Inferior parietal cortex (tissue), 1 donor: Measurements from ENCODE around the gene ADCY6.

Source experiments
- DNase-seq: peaks from one replicate; pipeline ENCODE4 v3.0.0-alpha.2; 2016; ENCODE audit errors: extremely low spot score

ADCY6 gene

DNA sequence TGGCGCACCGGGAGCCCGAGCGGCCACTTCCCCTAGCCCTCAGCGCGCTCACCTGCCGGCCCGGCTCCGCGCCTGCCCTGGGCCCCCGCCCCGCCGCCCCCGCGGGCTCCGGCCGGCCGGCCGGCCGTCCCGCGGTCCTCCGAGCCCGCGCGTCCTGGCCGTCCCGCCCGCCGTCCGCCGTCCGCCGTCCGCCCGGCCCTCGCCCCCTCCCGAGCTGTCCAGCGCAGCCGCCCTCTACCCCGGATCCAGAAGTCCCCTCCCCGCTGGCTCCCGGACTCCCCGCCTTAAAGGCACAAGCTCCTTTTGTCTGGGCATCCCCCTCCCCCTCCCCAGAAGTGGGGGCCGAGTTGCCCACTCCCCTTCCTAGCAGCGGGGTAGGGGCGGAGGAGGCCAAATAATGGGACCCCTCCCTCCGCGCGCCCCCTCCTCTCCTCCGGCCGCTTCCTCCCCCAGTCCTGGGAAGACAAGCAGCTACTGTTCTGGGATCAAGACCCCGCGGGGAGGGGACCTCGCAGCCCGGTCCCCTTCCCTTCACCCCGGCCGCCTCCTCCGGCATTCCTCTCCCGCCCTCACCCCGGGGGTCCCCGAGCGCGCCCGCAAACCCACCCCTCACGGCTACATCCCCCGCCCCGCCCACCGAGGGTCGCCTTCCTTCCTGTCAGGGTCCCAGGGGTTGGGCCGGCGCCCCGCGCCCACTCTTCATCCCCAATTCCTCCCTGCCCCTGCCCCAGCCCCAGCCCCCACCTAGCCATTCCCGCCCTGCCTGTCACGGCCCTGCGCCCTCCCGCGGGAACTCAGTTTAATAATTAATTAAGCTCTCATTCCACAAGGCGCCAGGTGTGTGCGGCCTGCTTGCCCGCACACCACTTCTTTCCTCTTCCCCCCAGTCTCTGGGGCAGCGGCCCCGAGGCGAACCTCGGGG, at the start of gene ADCY6:
TSS of gene ADCY6 (minus strand) at position 236 of the 922 bp plus-strand sequence. CDS start 5,655 bp downstream, outside the sequence.
- peak; percentile 35 for DNase-seq

DNA sequence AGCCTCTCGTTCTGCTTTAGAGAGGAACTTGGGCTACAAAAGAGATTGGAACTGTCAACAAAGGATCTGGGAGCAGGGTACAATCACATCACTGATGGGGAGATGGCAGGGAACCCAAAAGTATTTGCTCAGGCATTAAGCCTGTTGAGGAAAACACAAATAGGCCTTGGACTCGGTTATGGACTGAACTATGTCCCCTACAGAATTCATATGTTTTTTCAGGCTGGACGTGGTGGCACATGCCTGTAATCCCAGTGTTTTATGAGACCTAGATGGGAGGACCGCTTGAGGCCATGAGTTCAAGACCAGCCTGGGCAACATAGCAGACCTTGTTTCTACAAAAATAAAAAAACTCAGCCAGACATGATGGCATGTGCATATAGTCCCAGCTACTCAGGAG, 49.2 kb upstream of the ADCY6 start:
- no peak for DNase-seq

DNA sequence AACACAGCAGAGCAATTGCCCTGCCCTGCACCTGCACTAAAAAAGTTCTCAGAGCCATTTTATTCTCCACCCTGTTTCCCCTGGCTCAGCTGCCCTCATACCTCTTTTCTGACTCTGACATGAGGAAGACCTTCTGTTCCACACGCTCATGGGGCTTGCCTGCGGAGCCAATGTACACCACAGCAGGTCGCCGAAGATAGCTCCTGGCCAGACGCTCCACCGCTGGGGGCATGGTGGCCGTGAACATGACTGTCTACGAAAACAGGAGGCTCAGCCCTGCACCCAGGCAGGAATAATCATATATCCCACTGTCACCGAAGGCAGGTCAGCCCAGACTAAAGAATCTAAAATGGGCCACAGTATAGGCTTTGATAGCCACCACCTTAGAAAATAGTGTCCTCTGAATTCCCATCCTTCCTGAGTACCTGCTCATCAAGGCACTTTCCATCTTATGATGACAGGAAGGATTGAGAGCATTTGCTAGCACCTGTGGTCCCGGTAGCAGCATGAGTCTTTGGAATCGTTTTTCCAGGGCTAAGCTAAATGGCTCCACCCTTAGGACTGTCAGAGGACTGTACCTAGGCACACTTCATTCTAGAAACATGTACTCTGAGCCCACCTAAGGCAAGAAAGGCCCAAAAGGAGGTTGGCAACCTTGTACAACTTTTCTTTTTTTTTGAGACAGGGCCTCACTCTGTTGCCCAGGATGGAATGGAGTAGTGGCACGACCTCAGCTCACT, 43.6 kb upstream of the ADCY6 start:
- no peak for DNase-seq

DNA sequence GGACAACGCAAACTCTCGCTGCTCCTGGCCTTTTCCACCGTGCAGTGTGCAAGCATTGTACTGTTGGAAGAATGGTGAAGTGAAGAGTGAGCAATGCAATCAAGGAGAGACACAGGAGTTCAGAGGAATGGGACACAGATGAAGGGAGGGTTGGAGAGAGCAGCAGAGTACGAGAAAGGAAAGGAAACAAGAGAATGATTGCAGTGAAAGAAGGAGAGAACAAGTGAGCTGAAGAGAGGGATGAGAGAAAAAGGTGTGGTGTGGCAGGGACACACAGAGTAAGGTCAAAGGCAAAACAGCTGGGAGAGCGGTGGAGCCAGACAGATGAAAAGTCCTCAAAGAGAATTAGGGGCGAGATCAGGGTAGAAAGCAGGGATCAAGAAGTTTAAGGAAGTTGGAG, 42.4 kb upstream of the ADCY6 start:
- no peak for DNase-seq

DNA sequence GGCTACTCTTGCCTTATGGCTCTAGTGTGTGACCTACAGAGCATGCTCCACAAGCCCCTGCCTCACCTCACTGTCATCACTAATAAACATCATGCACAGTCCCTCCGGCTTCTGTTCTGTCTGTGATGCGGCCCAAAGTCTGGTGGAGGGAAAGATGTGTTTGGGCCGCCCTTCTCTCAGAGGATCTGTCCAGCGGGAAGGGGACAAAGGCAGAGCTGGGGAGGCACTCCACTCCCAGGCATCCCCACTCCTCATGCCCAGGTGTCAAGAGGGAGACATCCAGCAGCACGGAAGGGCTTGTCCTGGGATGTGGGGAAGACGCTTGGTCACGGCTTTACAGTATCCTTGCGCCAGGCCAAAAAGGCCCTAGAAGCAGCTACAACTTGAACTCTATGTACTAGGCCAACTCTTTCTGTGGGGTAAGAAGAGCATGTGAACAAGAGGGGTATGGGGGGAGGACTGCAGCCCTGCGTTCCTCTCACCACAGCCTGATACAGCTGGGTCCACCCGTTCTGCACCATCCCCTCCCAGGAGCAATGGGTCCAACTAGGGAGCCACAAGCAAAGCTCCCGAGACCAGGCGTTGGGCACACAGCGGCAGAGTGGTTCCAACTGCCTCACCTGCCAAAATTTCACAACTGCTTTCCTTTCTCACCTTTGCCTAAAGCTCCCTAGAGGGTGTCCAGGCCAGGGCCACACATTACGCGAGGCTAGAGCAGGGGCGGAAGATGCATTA, 40.1 kb upstream of the ADCY6 start:
- no peak for DNase-seq

DNA sequence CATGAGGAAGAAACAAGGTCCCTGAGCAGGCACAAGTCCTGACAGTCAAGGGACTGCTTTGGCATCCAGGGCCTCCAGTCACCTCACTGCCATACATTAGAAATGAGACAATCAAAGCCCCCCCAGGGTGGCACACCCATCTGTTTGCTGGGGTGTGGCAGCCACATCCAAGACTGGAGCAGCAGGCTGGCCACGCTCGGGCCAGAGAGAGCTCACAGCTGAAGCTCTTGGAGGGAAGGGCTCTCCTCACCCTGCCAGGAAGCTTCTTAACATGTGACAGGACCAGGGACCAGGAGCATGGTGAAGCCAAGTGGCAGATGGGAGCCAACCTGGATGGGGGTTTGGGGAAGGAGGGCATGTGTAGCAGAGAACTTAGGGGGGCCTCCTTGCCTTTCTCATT, 39.4 kb upstream of the ADCY6 start:
- no peak for DNase-seq

DNA sequence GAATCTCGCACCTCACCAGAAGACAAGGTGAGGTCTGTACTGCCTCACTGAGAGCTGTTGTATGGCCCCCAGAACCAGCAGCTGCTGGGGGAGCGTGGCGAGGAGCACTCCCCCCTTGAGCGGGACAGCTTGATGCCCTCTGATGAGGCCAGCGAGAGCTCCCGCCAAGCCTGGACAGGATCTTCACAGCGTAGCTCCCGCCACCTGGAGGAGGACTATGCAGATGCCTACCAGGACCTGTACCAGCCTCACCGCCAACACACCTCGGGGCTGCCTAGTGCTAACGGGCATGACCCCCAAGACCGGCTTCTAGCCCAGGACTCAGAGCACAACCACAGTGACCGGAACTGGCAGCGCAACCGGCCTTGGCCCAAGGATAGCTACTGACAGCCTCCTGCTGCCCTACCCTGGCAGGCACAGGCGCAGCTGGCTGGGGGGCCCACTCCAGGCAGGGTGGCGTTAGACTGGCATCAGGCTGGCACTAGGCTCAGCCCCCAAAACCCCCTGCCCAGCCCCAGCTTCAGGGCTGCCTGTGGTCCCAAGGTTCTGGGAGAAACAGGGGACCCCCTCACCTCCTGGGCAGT, 38.7 kb upstream of the ADCY6 start:
- DNase-seq, result no peak

DNA sequence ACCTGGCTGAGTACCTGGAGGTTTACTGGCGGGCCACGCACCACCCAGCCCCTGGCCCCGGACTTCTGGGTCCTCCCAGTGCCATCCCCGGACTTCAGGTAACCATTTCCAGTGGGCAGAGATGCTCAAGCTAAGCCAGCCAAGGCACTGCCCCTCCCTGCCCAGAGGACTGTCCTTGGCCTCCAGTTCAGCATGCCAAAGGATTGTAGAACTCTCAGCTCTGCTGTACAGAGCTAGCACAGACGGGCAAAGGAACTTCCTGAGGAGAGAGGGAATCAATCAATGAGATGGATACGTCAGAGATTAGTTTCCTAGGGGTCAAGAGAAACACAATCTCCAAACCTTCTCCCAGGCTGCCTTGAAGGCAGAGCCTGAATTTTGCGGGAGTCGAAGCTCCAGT, 38.1 kb upstream of the ADCY6 start:
- no peak for DNase-seq

DNA sequence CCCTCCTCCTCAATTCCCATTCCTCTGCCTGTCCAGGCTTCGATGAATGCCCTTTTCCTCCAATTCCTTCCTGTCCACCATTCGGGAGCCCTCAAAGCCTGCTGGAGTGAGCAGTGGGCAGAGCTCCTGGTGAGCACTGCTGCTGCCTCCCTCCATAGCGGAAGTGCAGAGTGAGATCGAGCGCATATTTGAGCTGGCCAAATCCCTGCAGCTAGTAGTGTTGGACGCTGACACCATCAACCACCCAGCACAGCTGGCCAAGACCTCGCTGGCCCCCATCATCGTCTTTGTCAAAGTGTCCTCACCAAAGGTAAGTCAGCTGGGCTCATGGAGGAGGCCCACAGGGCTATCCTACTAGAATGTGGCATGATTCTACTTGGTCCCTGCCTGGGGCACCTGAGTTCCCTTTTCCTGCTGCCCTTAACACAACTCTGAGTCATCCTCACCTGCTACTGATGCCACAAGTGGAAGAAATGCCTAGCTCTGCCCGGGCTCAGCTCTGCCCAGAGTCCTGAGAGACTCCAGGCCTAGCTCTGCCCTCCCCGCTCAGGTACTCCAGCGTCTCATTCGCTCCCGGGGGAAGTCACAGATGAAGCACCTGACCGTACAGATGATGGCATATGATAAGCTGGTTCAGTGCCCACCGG, 37.4 kb upstream of the ADCY6 start:
- no peak for DNase-seq

DNA sequence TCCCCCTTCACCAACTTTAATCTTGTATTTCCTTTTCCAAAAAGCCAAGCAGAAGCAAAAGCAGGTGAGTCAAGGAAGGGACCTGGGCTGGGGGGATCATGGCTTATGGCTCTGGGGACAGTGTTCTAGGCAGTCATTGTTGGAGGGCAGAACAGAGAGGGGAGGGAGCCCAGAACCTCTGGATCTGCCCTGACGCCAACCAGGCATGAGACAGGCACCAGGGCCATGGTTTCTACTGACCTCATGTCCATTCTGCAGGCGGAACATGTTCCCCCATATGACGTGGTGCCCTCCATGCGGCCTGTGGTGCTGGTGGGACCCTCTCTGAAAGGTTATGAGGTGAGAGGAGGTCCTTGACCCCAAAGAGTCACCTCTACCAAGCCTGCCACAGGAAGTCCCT, 36.0 kb upstream of the ADCY6 start:
- no peak for DNase-seq

DNA sequence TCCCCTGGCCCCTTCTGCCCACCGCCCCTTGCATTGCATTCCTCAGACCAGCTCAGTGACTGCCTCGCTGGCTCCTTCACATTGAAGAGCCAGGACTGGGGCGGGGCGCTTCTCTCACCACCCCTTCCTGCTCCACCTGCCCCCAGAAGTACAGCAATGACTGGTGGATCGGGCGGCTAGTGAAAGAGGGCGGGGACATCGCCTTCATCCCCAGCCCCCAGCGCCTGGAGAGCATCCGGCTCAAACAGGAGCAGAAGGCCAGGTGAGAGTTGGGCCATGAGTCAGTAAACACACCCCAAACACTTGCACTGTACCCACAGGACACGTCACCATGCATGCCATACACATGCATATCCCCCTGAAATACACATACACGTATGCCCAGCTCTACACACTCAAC, 35.2 kb upstream of the ADCY6 start:
- DNase-seq, result no peak

DNA sequence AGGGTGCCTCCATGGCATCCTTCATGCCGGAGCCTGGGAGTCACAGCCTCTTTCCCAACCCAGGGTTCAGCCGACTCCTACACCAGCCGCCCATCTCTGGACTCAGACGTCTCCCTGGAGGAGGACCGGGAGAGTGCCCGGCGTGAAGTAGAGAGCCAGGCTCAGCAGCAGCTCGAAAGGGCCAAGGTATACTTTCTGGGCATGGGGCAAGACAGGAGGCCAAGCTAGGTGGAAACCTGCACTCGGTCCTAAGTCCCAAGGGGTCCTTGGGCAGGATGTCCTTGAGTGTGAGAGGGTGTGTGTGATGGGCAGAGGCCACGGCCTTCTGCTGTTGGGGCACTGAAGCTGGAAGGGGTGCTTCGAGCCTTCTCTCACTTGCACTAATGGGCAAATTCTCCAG, 34.4 kb upstream of the ADCY6 start:
- no peak for DNase-seq

DNA sequence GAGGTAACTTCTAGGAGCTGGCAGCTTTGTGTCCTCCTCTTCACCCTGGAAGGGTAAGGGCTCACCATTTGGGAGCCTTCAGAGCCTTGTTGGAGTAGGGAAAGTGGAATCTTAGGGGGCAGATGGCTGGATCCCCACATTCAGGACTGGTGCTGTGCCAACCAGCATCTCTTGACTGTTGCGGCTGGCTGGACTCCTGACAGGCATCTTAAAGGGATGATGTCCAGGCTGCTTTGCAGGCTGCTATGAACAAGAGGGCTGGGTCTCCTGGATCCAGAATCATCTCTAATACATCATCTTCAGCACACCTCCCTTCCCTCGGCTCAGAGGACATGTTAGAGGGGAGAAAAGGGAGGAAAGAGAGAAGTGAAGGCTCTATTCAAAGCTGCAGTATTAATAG, 33.8 kb upstream of the ADCY6 start:
- no peak for DNase-seq

DNA sequence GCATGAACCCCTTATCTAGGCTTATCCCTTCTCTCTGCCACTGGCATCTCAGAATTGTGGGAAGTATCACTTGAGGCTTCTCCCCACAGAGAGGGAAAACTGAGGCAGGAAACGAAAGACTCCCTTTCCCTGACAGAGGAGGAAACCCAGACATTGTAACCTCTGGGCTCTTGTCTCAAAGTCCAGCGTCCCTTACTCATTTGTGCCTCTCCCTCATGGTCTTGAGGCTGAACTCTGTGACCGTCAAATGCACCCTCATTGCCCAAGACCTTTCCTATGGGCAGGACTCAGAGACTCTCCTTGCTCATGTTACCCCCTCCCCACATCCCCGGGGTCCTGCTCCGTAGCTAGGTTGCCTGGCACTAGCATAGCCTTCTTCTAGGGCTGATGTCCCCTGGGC, 33.2 kb upstream of the ADCY6 start:
- DNase-seq, result no peak

DNA sequence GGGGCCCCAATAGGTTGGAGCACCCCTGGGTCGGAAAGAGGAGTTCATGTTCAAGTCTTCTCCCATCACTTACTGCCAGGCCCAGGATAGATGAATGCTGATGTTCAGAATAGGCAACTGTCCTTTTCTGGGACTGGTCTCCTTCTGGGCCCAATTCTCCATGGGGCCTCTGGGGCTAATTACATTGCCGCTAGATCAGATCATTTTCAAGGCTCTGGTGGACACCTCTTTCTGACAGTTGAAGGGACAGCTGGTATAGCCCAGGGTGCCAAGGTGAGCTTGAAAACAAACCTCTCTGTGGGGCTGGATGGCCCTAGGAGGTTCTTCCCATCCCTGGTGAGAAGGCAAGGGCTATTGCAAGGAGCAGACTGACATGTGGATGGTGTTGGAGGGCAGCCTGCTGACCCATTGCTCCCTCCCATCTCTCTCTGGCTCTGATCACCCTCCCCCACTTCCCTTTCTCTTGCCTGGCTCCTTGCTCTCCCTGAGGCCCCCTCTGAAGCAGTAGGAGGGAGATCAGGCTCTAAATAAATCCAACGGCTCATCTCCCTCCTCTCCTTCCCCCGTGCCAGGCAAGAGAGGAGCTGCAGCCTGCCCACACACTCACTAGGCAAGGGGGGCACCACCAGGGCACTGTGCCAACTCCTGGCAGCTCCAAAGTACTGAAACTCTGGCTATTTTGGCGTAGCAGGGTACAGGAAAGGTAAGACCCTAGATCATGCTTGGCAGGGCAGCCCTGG, 31.3 kb upstream of the ADCY6 start:
- no peak for DNase-seq

DNA sequence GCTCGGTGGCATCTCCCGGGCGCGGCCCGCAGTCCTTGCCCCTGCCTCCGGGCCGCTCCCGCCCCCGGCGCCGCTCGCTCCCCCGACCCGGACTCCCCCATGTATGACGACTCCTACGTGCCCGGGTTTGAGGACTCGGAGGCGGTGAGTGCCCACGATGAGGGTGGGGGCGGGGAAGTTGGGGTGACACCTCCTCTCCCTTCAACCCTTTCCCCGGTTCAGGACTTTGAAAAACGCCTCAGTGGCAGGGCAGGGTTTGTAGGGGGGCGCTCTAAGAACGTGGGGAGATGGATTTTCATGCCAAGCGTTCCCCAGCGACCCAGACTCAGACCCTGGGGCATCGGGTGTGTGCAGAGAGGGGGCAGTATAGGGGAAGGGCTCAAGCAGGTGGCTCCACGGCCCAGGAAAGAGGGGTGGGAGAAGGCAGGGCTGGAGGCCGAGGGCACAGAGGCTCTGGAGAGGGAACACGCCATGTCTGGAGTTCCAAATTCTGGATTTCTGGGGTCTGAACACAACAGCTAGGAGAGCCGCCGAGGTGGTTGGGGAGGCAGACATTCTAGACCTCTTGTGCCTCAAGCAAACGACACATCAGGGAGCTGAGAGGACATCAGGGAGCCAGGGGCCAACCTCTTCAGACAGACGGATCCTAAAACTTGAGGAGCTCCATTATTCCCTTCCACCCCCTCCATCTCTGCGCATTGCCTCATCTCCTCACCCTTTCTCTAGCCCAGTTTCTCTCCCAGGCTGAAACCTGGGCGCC, 30.1 kb upstream of the ADCY6 start:
- DNase-seq, result no peak

DNA sequence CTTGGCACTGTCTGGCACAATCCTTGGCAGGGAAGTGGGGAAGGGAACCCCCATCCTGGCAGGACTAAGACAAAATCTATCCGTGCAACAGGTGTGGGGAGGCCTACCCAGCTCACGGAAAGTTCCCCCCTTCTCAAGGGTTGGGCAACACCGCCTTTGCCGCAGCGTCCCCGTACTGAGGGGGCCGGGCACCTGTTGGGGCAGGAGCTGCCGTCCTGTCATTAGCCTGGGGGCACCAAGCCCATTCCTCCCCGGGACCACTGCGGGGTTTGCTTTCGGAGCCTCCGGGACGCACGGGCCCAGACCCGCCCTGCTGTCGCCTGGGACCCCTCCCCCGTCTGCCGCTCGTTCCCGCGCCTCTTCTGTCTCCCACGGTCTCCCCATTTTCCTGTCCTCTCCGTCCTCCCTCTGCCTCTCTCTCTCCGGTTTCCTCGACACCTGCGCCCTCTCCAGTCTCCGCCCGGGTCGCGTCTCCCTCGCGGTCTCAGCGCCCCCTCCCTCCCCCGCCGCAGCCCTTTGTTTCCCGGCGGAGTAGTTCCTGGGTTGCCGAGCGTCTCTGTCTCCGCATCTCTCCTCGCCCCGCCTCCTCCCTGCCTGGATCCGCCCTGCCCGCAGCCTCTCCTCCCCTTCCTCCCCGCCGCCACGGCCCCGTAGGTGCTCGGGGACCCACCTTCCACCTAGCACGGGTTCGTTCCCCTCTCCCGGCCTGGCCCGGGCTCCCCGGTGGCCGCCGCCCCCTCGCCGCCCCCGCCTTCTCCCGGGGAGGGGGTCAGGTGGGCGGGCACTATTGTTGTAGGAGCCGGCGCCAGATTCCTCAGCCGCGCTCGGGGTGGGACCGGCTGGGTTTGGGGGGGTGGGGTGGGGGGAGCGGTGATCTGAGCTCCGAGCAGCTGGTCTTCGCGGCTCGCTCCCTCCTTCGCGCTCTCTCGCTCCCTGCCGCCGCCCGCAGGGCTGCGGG, 29.3 kb upstream of the ADCY6 start, which contains the start of gene CACNB3:
TSS of gene CACNB3 (plus strand) at position 624 of the 958 bp plus-strand sequence. CDS start 434 bp downstream, outside the sequence.
- DNase-seq, result peak; percentile 33

DNA sequence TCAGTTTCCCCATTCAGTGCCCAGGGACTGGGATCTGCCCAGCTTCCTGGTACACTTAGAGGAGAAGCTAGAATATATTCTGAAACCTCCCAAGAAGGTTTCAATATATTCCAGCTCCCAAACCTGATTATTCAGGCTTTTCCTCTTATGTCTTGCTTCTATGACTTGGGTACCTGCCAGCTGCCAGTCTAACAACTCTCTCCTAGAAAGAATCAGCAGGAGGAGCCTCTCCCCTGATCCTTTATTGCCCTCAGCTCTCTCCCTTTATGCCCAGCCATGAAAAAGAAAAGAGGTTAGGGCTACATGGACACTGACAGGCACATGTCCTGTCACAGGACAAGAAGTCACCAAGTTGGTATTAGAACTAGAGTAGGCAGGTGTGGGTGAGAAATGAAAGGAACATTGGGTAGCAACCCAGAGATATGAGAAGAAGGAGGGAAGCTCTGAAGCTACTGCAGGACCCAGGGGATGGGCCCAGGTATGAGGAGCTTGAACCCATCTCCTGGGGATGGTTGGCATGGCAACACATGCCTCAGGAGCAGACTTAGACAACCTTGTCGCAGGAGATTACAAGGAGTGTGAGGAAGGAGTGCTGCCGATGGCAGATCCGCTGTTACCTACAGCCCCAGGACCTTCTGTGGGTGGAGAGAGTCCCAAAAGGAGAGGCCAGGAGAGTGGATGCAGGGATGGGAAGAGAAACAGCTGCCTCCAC, 27.4 kb upstream of the ADCY6 start:
- no peak for DNase-seq
